Right hindlimb (tissue), 1 donor: ENCODE data around the gene TARDBP.
"Not testable (repeated sequence)": the region's sequence is repeated elsewhere in the genome, so short reads cannot be mapped to it uniquely, and the experiment has no call there.

Source experiments
- DNase-seq: peaks from one replicate; pipeline ENCODE4 v3.0.0-alpha.2; 2018

The TARDBP gene

DNA sequence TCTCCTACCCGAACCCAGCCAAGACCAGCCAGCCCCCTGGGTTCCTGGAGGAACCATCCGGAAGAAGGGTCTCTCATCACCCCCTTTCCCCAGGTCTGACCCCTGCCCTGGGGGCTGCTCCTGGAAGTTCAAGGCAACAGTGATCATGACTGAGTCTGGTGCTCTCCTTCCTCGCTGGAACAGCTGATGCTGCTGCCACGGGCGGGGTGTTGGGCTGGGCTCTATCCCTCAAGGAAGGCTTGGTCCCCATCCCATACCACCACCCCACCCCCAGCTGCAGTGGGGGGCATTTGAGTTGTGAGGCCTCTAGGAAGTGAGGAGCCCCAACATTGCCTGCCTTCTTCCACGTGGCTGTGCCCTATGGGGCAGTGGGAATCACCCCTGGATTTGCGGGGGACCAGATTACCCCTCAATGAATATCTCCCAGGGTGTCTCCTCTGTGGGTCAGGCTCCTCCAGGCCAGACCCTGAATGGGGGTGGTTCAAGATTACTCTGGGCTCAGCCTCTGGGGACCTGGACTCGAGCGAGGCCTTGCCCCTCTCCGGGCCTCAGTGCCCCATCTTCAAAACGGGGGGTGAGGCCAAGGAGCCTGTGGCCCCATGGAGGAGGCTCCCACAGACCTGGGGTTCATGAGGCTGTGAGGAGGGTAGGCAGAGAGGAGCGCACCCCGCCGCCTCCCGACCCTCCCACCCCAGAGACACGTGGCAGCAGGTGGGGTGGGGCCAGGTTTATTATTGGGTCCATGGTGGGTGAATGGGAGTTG is 31.8 kb downstream of the TARDBP start:
- DNase-seq = no peak

DNA sequence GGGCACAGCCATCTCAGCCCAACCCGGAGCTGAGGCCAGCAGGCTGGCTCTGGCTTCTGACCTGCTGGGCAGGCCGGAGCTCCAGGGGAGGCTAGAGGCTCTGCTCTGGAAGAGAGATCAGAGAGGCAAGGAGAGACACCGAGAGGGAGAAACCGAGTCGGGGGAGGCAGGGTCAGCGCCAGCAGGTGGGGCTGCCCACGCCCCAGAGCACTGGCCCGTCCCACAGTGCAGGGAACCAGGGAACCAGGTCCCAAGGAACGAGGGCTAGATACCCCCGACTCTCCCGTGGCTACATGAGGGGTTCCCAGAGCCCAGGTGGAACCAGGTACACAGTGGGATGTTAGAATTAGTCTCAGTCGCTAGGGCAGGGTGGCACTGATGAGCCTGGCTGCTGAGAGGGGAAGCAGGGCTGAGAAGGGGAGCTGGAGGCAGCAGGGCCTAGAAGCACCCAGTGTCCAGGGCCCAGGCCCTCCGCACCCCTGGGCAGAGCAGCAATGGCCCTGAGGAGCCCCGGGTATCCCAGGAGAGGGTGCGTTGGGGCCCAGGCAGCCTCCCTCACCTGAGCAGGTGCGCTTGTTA is 32.5 kb downstream of the TARDBP start:
- DNase-seq = no peak

DNA sequence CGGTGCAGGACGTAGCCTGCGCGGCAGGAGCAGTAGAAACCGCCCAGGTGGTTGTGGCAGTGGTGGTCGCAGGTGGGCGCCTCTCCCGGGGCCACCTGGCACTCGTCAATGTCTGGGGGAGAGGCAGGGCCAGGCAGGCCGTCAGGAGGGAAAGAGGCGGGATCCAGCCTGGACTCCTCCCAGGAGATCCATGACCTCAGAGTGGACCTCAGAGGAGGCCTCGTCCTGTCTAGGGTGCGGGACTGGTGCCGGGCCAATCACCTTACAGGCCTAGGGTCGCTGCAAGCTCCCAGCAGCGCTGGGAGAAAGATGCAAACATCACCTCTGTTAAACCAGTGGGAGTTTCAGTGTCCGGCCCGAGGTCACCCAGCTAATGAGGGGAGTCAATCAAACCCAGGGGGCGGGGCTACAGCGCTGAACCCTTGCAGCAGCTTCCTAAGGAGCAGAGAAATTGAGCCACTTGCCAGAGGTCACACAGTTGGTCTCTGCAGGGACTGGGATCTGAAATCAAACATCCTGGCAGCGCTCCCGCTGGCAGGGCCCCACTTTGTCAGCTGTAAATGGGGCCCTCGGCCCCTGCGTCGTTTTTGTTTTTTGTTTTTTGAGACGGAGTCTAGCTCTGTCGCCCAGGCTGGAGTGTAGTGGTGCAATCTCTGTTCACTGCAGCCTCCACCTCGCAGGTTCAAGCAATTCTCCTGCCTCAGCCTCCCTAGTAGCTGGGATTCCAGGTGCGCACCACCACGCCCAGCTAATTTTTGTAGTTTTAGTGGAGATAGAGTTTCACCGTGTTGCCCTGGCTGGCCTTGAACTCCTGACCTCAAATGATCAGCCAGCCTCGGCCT is 33.2 kb downstream of the TARDBP start:
- no peak for DNase-seq

DNA sequence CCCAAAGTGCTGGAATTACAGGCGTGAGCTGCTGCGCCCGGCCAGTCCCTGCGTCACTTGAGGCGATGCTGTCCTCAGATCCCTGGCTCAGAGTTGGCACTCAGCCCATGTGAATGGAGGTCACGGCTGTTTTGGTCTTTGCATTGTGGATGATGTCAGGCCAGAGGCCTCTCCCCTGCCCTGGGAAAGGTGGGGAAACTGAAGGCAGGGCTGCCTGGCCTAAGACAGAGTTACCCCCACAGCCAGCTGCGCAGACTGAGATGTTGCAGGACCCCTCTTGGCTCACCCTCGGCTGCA is 33.8 kb downstream of the TARDBP start:
- no peak for DNase-seq

DNA sequence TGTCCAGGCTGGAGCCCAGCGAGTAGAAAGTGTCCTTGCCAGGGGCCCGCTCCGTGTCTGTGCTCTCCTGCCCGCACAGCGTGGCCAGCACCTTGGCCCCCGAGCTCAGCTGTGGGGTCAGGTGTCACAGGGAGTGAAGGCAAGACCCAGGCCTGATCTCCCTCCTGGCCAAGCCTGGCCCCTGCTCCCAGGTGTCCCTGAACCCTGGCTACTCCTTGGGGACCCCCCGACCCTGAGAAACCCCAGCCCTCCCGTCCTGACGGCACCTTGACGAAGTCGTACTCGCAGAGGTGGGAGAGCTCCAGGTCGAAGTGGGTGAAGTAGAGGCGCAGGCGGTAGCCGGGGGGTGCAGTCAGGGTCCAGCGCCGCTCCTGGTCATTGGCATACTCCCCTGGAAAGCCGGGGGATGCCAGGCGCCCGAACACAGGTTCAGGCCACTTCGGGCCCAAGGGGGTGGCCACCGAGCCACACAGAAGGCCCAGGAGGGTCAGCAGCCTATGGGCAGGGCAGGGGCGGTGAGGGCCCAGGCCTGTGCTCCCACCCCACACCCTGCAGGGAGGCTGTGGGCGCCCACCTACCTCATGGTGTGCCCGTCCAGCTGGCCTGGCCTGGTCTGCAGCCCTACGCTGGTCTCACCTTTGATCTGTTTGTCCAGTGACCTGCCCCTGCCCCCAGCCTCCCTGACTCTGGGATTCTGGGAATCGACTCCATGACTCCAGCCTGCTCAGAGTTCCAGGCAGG is 34.3 kb downstream of the TARDBP start, which contains the start of gene MASP2:
MASP2 (minus strand) TSS at position 615 of the 741 bp plus-strand sequence; CDS start at position 583, 32 bp downstream.
- no peak for DNase-seq

DNA sequence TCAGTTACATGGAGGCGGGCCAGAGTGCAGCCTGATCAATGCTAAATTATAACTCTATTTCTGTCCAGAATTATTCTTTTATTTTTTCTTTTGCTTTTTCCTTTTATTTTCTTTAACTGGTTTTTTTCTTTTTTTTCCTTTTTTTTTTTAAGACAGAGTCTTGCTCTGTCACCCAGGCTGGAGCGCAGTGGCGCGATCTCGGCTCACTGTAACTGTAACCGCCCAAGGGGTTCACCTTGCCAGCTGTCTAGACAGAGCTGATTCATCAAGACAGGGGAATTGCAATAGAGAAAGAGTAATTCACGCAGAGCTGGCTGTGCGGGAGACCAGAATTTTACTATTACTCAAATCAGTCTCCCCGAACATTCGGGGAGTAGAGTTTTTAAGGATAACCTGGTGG is 38.7 kb downstream of the TARDBP start:
- DNase-seq = not testable (repeated sequence)

DNA sequence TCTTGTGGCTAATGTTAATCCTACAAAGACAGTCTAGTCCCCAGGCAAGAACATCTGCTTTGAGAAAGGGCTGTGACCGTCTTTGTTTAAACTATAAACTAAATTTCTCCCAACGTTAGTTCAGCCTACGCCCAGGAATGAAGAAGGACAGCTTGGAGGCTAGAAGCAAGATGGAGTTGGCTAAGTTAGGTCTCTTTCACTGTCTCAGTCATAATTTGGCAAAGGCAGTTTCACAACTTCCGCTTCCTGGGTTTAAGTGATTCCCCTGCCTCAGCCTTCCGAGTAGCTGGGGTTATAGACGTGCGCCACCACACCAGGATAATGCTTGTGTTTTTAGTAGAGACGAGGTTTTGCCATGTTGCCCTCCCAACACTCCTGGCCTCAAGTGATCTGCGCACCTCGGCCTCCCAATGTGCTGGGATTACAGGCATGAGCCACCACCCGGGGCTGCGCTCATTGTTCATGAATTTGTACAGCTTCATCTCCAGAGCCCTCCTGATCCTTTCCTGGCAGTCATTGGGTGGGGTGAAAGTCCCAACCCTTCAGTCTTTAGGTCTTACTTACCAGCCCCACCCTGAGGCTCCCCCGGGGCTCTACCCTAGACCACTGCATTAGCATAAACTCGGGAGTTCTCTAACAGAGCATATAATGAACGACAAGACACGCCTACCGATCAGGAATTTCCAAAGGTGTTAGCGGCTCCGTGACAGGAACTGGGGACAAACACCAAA is 39.5 kb downstream of the TARDBP start:
- no peak for DNase-seq

DNA sequence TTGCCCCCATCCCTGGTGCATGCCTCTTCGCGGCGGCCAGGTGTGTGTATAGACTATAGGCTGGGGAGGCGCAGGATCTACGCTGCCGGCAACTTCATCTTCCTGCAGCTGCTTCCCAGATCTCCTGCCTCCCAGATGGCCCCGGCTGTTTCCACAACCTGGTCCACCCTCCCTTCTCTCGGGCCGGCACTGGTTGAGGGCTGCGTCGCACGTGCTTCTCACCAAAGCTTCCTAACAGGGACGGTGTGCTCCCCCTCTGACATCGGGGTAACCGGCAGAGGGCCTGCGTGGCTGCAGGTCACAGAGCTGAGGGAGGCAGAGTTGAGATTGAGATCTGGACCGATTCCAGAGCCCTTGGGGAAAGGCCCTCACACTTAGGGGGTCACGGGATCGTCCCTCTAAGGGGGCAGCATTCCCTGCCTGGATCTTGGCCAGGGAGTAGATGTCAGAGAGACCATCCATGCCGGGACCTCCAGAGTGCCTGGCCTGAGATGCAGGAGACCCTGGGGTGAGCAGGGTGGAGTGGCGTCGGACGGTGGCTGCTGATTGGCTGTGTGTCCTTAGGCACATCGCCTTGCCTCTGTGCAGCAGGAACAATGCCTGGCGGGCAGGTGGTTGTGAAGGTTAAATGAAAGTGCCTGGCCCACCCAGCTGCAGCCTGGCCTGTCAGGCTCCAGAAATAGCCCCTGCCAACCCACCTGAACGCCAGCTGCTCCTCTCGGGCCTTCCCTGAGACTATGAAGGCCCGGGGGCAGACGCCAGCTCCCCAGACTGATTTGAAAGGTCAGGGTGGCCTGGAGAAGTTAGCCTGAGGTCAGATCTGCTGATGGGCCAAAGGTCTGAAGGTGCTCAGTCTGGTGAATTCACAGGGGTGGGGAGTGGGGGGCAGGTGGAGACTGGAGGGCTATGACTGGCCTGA is 40.6 kb downstream of the TARDBP start:
- DNase-seq = peak; percentile 63

DNA sequence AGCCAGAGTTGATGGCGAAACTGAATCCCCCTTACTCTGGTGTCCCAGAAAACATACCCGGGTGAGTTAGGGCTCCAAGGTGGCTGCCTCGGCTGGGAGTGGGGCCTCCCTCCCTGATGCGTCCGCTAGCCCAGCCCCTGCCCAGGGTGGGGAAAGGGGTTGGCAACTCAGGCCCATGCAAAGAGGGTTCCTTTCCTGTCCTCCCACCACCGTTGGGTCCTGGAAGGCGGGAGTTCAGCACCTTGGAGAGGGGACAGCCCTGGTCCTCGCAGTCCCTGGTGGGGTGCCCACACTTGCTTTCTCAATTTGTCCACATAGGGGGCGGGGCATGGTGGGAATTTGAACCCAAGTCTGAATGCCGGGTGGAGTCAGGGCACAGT is 41.3 kb downstream of the TARDBP start:
- peak; percentile 57 for DNase-seq

DNA sequence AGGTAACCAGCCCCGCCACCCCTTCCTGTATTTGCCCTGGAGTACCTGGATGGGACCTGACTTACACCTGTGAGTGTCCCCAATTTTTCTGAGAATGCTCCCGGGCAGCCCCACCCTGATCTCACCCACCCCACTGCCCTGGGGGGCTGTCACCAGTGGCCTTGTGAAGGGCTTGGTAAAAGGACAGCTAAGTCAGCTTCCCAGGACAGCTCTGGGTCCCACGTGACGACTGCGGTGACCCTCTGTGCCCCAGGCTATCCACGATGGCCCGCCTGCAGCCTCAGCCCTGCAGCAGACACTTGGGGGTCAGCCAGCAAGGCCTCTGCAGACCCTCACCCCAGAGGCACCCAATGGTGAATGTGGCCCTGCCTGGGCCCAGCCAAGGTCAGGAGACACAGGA is 41.7 kb downstream of the TARDBP start:
- DNase-seq = no peak

DNA sequence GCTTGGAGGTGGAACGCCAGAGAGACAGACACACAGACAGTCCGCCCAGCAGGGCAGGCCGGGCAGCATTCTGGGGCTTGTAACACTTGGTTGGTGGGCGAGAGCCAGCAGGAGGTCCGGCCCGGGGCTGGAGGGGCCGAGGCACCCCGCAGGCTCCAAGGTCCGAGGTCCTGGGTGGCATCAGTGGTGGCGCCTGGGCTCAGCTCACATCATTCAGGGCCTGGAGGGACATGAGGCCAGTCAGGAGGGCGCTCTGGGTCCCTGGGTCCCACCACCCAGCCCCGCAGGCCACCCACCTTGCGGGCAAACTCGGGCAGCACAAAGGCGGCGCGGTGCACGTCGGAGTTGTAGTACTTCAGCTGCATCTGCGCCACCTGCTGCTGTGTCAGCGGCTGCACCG is 42.2 kb downstream of the TARDBP start:
- DNase-seq = no peak

DNA sequence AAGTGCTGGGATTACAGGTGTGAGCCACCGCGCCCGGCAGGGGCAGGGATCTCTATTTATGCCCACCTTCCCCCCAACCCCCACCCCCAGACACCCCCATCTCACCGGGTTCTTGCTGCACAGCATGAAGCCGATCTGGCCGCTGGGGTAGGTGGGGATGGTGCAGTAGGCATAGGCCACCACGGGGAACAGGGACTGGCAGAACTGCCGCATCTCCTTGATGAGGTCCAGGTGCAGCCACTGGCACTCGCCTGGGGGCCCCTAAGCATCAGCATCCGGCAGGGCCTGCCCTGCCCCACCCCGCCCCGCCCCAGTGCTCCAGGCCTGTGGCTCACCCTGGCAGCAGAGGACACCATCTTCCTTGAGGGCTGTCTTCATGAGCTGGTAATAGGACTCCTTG is 43.2 kb downstream of the TARDBP start:
- DNase-seq = no peak

DNA sequence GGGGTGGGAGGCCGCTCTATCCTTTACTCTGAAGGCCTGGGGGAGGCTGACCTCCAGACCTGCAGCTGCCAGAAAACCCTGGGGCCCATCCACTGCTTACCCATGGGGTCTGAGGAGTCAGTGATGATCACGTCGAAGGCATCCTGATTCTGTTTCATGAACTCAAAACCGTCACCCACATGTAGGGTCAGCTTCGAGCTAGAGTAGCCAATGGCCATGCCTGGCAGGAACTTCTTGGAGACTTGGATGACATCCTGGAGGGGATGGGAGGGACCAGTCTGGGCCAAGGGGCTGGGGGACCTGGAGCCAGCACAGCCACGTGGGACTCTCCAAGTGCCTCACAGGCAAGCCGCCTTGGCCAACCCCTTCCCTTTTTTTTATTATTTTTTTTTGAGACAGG is 44.0 kb downstream of the TARDBP start:
- no peak for DNase-seq

DNA sequence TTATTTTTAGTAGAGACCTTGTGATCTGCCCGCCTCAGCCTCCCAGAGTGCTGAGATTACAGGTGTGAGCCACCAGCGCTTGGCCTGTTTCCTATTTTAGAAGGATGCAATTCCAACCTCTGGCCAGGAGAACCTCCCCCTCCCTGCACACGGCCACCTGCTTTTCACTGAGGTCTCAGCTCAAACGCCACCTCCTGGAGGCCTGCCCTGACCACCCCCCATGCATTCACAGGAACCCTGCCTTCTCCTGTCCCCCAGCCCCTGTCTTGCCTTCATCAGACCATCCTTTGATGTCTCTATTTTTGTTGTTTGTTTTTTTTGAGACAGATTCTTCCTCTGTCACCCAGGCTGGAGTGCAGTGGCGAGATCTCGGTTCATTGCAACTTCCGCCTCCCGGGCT is 45.0 kb downstream of the TARDBP start:
- DNase-seq = no peak

DNA sequence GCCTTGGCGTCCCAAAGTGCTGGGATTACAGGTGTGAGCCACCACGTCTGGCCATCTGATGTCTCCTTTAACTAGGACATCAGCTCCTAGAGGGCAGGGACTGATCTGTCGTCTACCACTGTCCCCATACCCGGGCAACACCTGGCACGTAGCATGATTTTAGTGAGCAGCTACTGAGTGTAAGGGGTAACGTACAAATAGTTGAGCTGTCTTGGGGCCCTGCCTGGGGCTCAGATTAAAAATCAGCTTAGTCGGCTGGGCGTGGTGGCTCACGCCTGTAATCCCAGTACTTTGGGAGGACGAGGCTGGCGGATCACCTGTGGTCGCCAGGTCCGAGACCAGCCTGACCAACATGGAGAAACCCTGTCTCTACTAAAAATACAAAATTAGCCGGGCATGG is 45.6 kb downstream of the TARDBP start:
- DNase-seq = no peak

DNA sequence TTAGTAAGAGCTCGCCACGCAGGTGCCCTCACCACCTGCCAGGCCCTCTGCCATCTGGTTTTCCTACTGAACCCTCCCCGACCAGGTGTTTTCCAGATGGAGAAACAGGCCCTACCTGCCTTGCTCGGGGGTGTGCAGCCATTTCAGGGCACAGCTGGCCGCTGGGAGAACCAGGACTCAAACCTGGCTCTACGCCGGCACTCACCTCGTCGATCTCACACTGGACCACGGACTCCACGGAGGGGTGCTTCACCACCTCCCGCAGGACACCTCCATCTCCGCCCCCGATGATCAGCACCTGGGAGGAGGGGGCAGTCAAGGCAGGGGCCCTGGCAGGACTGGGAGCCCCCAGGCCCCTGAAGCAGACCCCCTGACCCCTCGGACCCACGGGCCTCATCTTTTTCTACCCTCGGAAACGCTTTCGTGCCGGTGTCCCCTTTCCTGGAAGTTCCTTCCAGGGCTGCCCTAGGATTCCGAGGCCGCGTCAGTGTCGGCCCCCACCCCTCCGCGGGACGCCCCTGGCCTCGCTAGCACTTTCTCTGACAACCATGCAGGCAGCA is 46.2 kb downstream of the TARDBP start:
- DNase-seq = no peak

DNA sequence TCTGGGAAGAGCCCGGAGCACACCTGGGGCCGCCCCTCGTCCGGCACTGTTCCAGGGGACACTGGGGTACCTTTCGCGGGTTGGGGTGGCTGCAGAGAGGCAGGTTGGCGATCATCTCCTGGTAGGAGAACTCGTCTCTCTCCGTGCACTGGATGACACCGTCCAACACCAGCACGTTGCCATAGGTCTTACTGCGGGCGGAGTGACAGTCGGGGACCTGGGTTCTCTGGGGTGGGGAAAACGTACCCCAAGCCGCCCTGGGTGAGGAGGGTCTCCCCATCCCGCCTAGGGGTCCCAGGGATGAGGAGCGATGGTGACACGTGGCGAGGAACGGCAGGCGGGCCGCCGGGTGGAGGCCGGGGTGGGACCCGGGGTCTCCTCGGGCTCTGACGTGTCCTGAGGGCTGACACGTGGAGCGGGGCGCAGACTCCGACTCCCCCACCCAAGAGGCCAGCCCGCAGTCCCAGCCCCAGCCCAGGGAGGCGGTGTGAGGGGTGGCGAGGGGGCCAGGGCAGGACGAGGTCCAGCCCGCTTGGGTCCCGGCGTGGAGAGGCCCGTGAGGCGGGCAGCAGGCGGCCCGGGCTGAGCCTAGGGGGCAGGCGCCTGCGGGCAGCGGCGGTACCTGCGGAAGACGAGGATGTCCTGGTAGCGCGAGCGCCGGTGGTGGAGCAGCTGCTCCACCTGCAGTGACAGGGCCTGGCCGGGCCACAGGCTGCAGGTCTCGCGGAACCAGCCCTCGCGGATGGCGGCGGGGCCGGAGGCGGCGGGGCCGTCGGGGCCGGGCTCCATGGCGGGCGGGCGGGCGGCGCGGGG is 46.9 kb downstream of the TARDBP start:
- peak; percentile 45 for DNase-seq

DNA sequence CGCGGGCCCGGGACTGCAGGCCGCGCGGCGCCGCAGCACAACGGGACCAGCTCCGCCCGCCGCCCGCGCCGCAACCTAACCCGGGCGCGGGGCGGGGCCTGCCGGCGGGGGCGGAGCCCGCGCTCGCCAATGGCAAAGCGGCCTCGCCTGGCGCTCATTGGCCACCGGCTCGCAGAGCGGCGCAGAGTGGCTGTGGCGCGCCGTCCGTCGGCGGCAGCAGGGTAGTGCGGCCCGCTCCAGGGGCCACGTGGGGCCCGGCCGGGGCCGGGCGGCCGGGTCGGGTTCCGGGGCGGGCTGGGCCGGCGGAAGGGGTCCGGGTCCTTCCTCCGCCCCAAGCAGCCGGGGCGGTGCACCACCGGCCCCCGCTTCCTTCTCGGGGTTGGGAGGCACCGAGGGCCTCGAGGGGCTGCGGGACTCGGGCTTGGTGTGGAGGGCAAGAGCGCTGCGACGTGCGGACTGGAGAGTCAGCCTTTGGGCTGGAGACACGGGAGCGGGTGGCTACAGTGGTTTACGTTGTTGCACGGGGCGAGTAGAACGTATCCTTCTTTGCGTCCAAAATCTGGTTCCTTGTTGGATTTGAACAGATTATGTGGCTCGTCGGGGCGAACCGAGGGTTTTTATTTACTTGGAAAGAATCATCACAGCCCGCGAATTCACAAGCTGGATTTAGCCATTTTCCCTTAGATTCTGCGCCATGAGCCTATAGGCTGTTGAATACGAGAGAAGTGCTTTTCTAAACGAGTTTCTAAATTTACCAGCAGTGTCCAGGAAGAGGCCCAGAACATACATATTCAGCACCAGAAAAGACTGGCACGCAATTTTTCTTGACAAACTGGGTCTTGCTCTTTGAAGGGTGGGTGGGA is 47.7 kb downstream of the TARDBP start, which contains the start of gene SRM:
SRM (minus strand) TSS at position 51 of the 863 bp plus-strand sequence. CDS start 75 bp downstream, outside the sequence.
- DNase-seq = peak; percentile 94
